Ascending aorta (tissue), 2 donors: ENCODE data around the gene KANK2. TPM values are rescaled to one million over a fixed set of nuclear protein-coding genes. Genes with fewer than 3 reads are reported as not detected.
A peak's percentile ranks its signal among the peaks of the same experiment; 100 is the strongest.

ENCODE experiments used
- DNase-seq, 2 donors: peaks; one replicate each; pipeline ENCODE4 v3.0.0-alpha.2; 2019; ENCODE audit warnings: low spot score in 2 of 2
- H3K27ac ChIP-seq, 2 donors: fragments of 200-600 bp; sonication (generic); one replicate each; pipeline ENCODE4 v1.5.1; 2016 to 2017; ENCODE audit warnings: mild to moderate bottlenecking in 1 of 2
- H3K27me3 ChIP-seq: fragments of 200-600 bp; sonication (generic); one replicate; pipeline ENCODE4 v1.5.1; 2017
- H3K36me3 ChIP-seq, 2 donors: fragments of 200-600 bp; sonication (generic); one replicate each; pipeline ENCODE4 v1.5.1; 2016
- H3K4me1 ChIP-seq, 2 donors: fragments of 200-600 bp; sonication (generic); one replicate each; pipeline ENCODE4 v1.5.1; 2016 to 2017; ENCODE audit warnings: mild to moderate bottlenecking in 1 of 2
- H3K4me3 ChIP-seq, 2 donors: fragments of 200-600 bp; sonication (generic); one replicate each; pipeline ENCODE4 v1.5.1; 2016 to 2017; ENCODE audit warnings: mild to moderate bottlenecking in 1 of 2
- H3K9me3 ChIP-seq, 2 donors: fragments of 200-600 bp; sonication (generic); one replicate each; pipeline ENCODE4 v1.5.1; 2016
- intact Hi-C: fragments of 100-400 bp; cut with DNase I; formaldehyde crosslinking; loops from one replicate; pipeline ENCODE4 v1.15.1; 2023
- total RNA-seq: library from RNA; depleted of rRNA; stranded (reverse); fragments of >200 nt; gene quantifications from one replicate; pipeline ENCODE4 v1.1.0, GENCODE V29; 2016
- TF ChIP-seq, protein P1 (sequence below), 3 experiments: fragments of 200-600 bp in 2 of 3; fragments of 450-650 bp in 1 of 3; sonication (generic) in 2 of 3; IDR thresholded peaks; one replicate each; pipeline ENCODE4 v1.5.1; 2016 to 2019; ENCODE audit warnings: antibody characterized with exemption in 3 of 3, mild to moderate bottlenecking in 1 of 3, moderate library complexity in 1 of 3

The KANK2 gene
- total RNA-seq, 1 donor from 2014 or later: 572 TPM

DNA sequence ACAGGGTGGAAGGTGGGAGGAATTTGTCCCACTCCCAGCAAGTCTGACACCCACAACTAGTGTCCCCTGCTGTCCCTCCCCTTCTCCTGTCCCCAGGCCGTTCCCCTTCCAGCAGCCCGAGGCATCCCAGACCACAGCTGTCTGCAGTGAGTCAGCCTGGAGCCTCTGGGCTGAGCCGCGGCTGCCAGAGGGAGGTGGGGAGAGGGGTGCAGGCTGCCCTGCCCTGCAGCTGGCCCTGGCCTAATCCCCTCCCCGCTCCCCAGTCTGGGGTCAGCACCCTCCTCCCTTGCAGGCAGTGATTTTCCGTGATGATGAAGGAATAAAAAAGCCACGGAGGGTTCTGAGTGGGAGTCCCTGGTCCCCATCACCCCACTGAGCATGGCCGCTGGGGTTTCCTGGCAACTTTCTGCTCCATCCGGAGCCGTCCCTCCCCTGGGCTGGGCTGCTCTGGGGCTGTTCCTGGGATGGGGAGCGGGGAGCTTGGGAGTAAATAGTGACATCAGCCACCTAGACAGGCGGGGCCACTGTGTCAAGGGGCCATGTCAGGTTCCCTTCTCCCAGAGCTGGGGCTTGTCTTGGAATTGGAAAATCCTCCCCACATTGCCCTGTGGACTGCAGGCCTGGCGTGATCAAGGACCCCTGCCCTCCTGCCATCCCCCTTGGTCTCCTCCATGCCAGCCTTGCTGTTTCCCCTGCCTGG, 58.6 kb downstream of the KANK2 start:
- intact Hi-C loops: loop anchor here (1.0 to 2.0 kb wide), 4 partner anchors 19 to 65 kb away; no protein-coding TSS in a partner anchor
- no peaks in the 10 kb centered on the region for H3K9me3 ChIP-seq
- H3K4me1 ChIP-seq: peaks cover 40 to 51% of the 10 kb centered on the region in 2 donors
- H3K4me3 ChIP-seq: peak overlapping the region; percentile 24 to 55
- H3K27me3 ChIP-seq: no peaks in the 10 kb centered on the region
- H3K36me3 ChIP-seq: no peaks in the 10 kb centered on the region
- TF ChIP-seq, protein P1, sequence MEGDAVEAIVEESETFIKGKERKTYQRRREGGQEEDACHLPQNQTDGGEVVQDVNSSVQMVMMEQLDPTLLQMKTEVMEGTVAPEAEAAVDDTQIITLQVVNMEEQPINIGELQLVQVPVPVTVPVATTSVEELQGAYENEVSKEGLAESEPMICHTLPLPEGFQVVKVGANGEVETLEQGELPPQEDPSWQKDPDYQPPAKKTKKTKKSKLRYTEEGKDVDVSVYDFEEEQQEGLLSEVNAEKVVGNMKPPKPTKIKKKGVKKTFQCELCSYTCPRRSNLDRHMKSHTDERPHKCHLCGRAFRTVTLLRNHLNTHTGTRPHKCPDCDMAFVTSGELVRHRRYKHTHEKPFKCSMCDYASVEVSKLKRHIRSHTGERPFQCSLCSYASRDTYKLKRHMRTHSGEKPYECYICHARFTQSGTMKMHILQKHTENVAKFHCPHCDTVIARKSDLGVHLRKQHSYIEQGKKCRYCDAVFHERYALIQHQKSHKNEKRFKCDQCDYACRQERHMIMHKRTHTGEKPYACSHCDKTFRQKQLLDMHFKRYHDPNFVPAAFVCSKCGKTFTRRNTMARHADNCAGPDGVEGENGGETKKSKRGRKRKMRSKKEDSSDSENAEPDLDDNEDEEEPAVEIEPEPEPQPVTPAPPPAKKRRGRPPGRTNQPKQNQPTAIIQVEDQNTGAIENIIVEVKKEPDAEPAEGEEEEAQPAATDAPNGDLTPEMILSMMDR (IDR thresholded peaks at IDR 0.05): no peak
- peak; percentile 50 to 92 for DNase-seq
- peak overlapping the region; percentile 97 for H3K27ac ChIP-seq

DNA sequence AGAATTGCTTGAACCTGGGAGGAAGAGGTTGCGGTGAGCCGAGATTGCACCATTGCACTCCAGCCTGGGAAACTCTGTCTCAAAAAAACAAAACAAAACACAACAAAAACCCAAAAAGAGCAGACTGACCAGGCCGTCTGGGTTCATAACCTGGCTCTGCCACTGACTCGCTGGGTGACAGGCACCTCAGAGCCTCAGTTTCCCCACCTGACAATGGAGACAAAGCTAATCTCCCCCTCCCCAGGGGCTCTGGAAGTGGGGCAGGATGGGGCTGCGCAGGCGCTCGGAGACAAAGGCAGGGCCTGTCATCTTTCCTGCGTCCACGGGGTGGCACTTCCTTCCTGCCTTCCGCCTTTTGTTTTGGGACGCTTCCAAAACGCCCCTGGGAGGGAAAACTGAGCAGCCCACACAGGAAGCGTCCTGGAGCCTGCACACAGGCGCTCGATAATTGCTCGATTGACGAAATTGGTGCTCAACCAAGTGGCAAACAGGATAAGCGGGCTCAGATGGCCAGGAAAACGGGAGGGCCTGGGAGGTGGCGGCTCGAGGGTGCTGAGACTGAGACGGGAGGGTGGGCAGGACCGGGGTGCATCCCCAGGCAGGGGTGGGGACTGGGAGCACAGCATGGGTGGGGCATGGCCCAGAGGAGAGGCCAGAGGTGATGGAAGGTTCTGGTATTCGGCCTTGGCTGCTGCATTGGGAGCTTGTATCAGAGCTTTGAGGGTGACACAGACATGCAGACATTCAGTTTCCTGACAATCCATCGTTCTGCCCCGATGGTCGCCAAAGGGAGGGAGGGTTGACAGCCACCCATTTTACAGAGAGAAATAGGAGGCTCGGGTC, 59.6 kb downstream of the KANK2 start:
- Histone ChIP-seq H3K27me3 (no peaks in the 10 kb centered on the region), H3K36me3 (no peaks in the 10 kb centered on the region), H3K27ac (peak overlapping the region; percentile 97), H3K9me3 (no peaks in the 10 kb centered on the region), H3K4me3 (peak overlapping the region; percentile 24 to 55), H3K4me1 (peaks cover 33 to 43% of the 10 kb centered on the region in 2 donors)
- DNase-seq: peak; percentile 25 to 91
- intact Hi-C loops: loop anchor here (1.0 to 2.0 kb wide), 4 partner anchors 20 to 66 kb away; no protein-coding TSS in a partner anchor
- TF ChIP-seq, protein P1 (IDR thresholded peaks at IDR 0.05): peak; percentile 80 to 95 (median 93)

GRCh38 chr19:11136400-11137101, 60.8 kb downstream of the KANK2 start:
- TF ChIP-seq, protein P1 (IDR thresholded peaks at IDR 0.05): no peak
- Histone ChIP-seq H3K4me1 (peaks cover 23 to 33% of the 10 kb centered on the region in 2 donors), H3K9me3 (no peaks in the 10 kb centered on the region), H3K27me3 (no peaks in the 10 kb centered on the region), H3K27ac (peak overlapping the region; percentile 97), H3K4me3 (no peak overlapping the region), H3K36me3 (peaks cover 2 to 5% of the 10 kb centered on the region in 2 donors)
- no peak for DNase-seq
- intact Hi-C loops: no loop called here

GRCh38 chr19:11131471-11131870, 65.9 kb downstream of the KANK2 start:
- no peaks in the 10 kb centered on the region for H3K9me3 ChIP-seq
- H3K4me3 ChIP-seq: no peak overlapping the region
- H3K36me3 ChIP-seq: peaks cover 19 to 33% of the 10 kb centered on the region in 2 donors
- no peak for DNase-seq
- intact Hi-C loops: loop anchor here (1.0 to 2.0 kb wide), 2 partner anchors 47 to 95 kb away; no protein-coding TSS in a partner anchor
- TF ChIP-seq, protein P1 (IDR thresholded peaks at IDR 0.05): no peak
- H3K4me1 ChIP-seq: peaks cover 0 to 2% of the 10 kb centered on the region in 2 donors
- H3K27me3 ChIP-seq: no peaks in the 10 kb centered on the region
- H3K27ac ChIP-seq: peak overlapping the region; percentile 67 to 70

GRCh38 chr19:11130824-11131455, 66.4 kb downstream of the KANK2 start:
- intact Hi-C loops: loop anchor here (1.0 to 2.0 kb wide), 2 partner anchors 46 to 95 kb away; no protein-coding TSS in a partner anchor
- Histone ChIP-seq H3K27ac (peak overlapping the region; percentile 67 to 70), H3K4me3 (no peak overlapping the region), H3K4me1 (peaks cover 0 to 4% of the 10 kb centered on the region in 2 donors), H3K36me3 (peaks cover 19 to 33% of the 10 kb centered on the region in 2 donors), H3K9me3 (no peaks in the 10 kb centered on the region), H3K27me3 (no peaks in the 10 kb centered on the region)
- peak in 1 of 2 donors; percentile 90 for DNase-seq
- TF ChIP-seq, protein P1 (IDR thresholded peaks at IDR 0.05): peak; percentile 90 to 95 (median 94)
